Measurements from ENCODE around the gene ANKRD63. TPM values are rescaled to one million over a fixed set of nuclear protein-coding genes. Genes with fewer than 3 reads are reported as not detected.

ANKRD63 gene
- total and polyA plus RNA-seq, 2 of the 13 experiments (the other 11 are each of a cell fraction or from before 2014, with no cell fraction given) = not detected

- POLR2A ChIA-PET = no interaction called here
- Histone ChIP-seq H3K27ac (ENCODE audit: extremely low read length, insufficient read depth, low read length) (no peak overlapping the region), H3K4me3 (replicated peaks in 1 of 3; ENCODE audit: insufficient read depth in 1 of 3, low read depth in 2 of 3, low read length in 3 of 3) (no peak overlapping the region), H3K9me3 (ENCODE audit: low read length) (no peaks in the 10 kb centered on the region), H3K36me3 (replicated peaks in 1 of 2; ENCODE audit: control insufficient read depth in 1 of 2, insufficient read depth in 2 of 2, low read length in 2 of 2) (no peaks in the 10 kb centered on the region), H3K4me1 (ENCODE audit: insufficient read depth, low read length) (no peaks in the 10 kb centered on the region), H4K20me1 (ENCODE audit: insufficient read depth, low read length) (no peaks in the 10 kb centered on the region), H3K27me3 (ENCODE audit: control insufficient read depth in 1 of 2, insufficient read depth in 2 of 2, low read length in 2 of 2) (peaks cover 6 to 44% of the 10 kb centered on the region in 2 experiments; a peak in 4 of 5 replicates), H2AFZ (ENCODE audit: low read length) (no peak overlapping the region), H3K79me2 (ENCODE audit: insufficient read depth, low read length) (no peaks in the 10 kb centered on the region), H3K4me2 (ENCODE audit: low read depth, low read length) (no peak overlapping the region), H3K9ac (ENCODE audit: insufficient read depth, low read depth, low read length) (no peak overlapping the region)
- in situ Hi-C loops (cut with HindIII; ENCODE audit: extremely low pct_ligation_motif_present, low pct_unique_long_range_greater_than_20kb) (no loop called here), intact Hi-C loops (cut with micrococcal nuclease; ENCODE audit: unreplicated experiment) (no loop called here)
- FAIRE-seq (no peak), ATAC-seq (no peak), DNase-seq (ENCODE audit: low spot score) (no peak)
- no TSS peak for BruUV-seq (replicated peaks)
- 57% methylated on average over 2 of the region's 20 CpGs for WGBS (ENCODE audit: low lambda C conversion rate)
- TF ChIP-seq ZNF800 (CRISPR knock-in tag; IDR thresholded peaks at IDR 0.05) (no peak), RAD51 (IDR thresholded peaks at IDR 0.05; ENCODE audit: borderline replicate concordance) (no peak), EP300 (IDR thresholded peaks at IDR 0.05; ENCODE audit: low read depth in 2 of 2, low read length in 2 of 2) (no peak), EP300 (CRISPR knock-in tag; IDR thresholded peaks at IDR 0.05; ENCODE audit: borderline replicate concordance) (no peak)
- CTCF ChIA-PET (ENCODE audit: low intra/inter-chr PET ratio, low total read pairs) = no interaction called here
These were observed 17.0 kb downstream of the ANKRD63 start for GRCh38 chr15:40265875-40266274.

- WGBS (ENCODE audit: low lambda C conversion rate) = 62% methylated on average over 3 of the region's 10 CpGs
- Histone ChIP-seq H3K27ac (ENCODE audit: extremely low read length, insufficient read depth, low read length) (no peak overlapping the region), H3K79me2 (ENCODE audit: insufficient read depth, low read length) (no peaks in the 10 kb centered on the region), H3K9me3 (ENCODE audit: low read length) (no peaks in the 10 kb centered on the region), H3K4me2 (ENCODE audit: low read depth, low read length) (no peak overlapping the region), H3K9ac (ENCODE audit: insufficient read depth, low read depth, low read length) (no peak overlapping the region), H3K27me3 (ENCODE audit: control insufficient read depth in 1 of 2, insufficient read depth in 2 of 2, low read length in 2 of 2) (peaks cover 6 to 39% of the 10 kb centered on the region in 2 experiments; a peak in 4 of 5 replicates), H3K4me3 (replicated peaks in 1 of 3; ENCODE audit: insufficient read depth in 1 of 3, low read depth in 2 of 3, low read length in 3 of 3) (no peak overlapping the region), H4K20me1 (ENCODE audit: insufficient read depth, low read length) (no peaks in the 10 kb centered on the region), H3K36me3 (replicated peaks in 1 of 2; ENCODE audit: control insufficient read depth in 1 of 2, insufficient read depth in 2 of 2, low read length in 2 of 2) (no peaks in the 10 kb centered on the region), H2AFZ (ENCODE audit: low read length) (no peak overlapping the region), H3K4me1 (ENCODE audit: insufficient read depth, low read length) (no peaks in the 10 kb centered on the region)
- intact Hi-C loops (cut with micrococcal nuclease; ENCODE audit: unreplicated experiment) (no loop called here), in situ Hi-C loops (cut with HindIII; ENCODE audit: extremely low pct_ligation_motif_present, low pct_unique_long_range_greater_than_20kb) (no loop called here)
- no TSS peak for BruUV-seq (replicated peaks)
- ATAC-seq (no peak), DNase-seq (ENCODE audit: low spot score) (no peak), FAIRE-seq (no peak)
- CTCF ChIA-PET (ENCODE audit: low intra/inter-chr PET ratio, low total read pairs) = no interaction called here
- POLR2A ChIA-PET = no interaction called here
- no peak for TF ChIP-seq SRSF9 (IDR thresholded peaks at IDR 0.05; ENCODE audit: borderline replicate concordance, insufficient read depth, low read depth, low read length, poor library complexity, severe bottlenecking)
- TF ChIP-seq ZFP90 (CRISPR knock-in tag; IDR thresholded peaks at IDR 0.05; ENCODE audit: borderline replicate concordance) = no peak
- no peak for TF ChIP-seq ZKSCAN8 (CRISPR knock-in tag; IDR thresholded peaks at IDR 0.05; ENCODE audit: borderline replicate concordance)
- no peak for TF ChIP-seq ZC3H4 (CRISPR knock-in tag; IDR thresholded peaks at IDR 0.05; ENCODE audit: borderline replicate concordance)
- no peak for TF ChIP-seq MAX (IDR thresholded peaks at IDR 0.05)
- no peak for TF ChIP-seq SALL2 (CRISPR knock-in tag; IDR thresholded peaks at IDR 0.05)
- TF ChIP-seq ZNF33A (CRISPR knock-in tag; IDR thresholded peaks at IDR 0.05; ENCODE audit: borderline replicate concordance) = no peak
- no peak for TF ChIP-seq BCL3 (CRISPR knock-in tag; IDR thresholded peaks at IDR 0.05)
- no peak for TF ChIP-seq E2F1 (CRISPR knock-in tag; IDR thresholded peaks at IDR 0.05)
These were observed 17.5 kb downstream of the ANKRD63 start for GRCh38 chr15:40265355-40265754.
